K562 (cell line): Measurements from ENCODE around the gene GGNBP2. TPM values are rescaled to one million over a fixed set of nuclear protein-coding genes. Genes with fewer than 3 reads are reported as not detected.

Experiments used
- ATF1 ChIP-seq, 2 experiments: fragments of 450-650 bp in 1 of 2; IDR thresholded peaks; 2 replicates each; pipeline ENCODE4 v1.6.1; 2016; ENCODE audit warnings: missing compliant biosample characterization in 1 of 2, missing genetic modification characterization in 1 of 2
- BRF1 ChIP-seq: IDR thresholded peaks from 3 replicates; pipeline ENCODE4 v1.6.1; 2011; ENCODE audit warnings: borderline replicate concordance, mild to moderate bottlenecking; ENCODE audit not compliant: insufficient read length; ENCODE audit errors: extremely low read depth
- CHAMP1 ChIP-seq: fragments of 450-650 bp; IDR thresholded peaks from 2 replicates; pipeline ENCODE4 v1.6.1; 2016; ENCODE audit warnings: mild to moderate bottlenecking
- DIDO1 ChIP-seq: fragments of 450-650 bp; IDR thresholded peaks from 2 replicates; pipeline ENCODE4 v1.6.1; 2016; ENCODE audit warnings: low read depth, missing biosample characterization, missing genetic modification characterization
- EP400 ChIP-seq: fragments of 450-650 bp; IDR thresholded peaks from 2 replicates; pipeline ENCODE4 v1.6.1; 2017; ENCODE audit warnings: antibody characterized with exemption, mild to moderate bottlenecking, moderate library complexity
- ETS2 ChIP-seq: IDR thresholded peaks from 2 replicates; pipeline ENCODE4 v1.6.1; 2016; ENCODE audit warnings: borderline replicate concordance, missing genetic modification characterization, mild to moderate bottlenecking, moderate library complexity, missing compliant biosample characterization; ENCODE audit not compliant: poor library complexity, severe bottlenecking
- EWSR1 ChIP-seq: fragments of 450-650 bp; IDR thresholded peaks from 2 replicates; pipeline ENCODE4 v1.6.1; 2018; ENCODE audit warnings: borderline replicate concordance, mild to moderate bottlenecking, low read depth, moderate library complexity; ENCODE audit not compliant: partially characterized antibody
- FIP1L1 ChIP-seq: fragments of 200-400 bp; formaldehyde crosslinking; IDR thresholded peaks from 2 replicates; pipeline ENCODE4 v1.6.1; 2018; ENCODE audit warnings: mild to moderate bottlenecking, low read depth, low read length; ENCODE audit not compliant: poor library complexity, severe bottlenecking
- FUS ChIP-seq: fragments of 200-400 bp; formaldehyde crosslinking; optimal IDR thresholded peaks from 2 replicates; pipeline ENCODE3; 2017; ENCODE audit warnings: low read depth, low read length
- HDAC2 ChIP-seq: fragments of 450-650 bp; IDR thresholded peaks from 2 replicates; pipeline ENCODE4 v1.6.1; 2016; ENCODE audit warnings: mild to moderate bottlenecking
- ILF3 ChIP-seq: fragments of 450-650 bp; IDR thresholded peaks from 2 replicates; pipeline ENCODE4 v1.6.1; 2018; ENCODE audit warnings: antibody characterized with exemption, mild to moderate bottlenecking, moderate library complexity, borderline replicate concordance
- MCM7 ChIP-seq, 2 experiments: fragments of 450-650 bp; IDR thresholded peaks; 2 replicates each; pipeline ENCODE4 v1.6.1; 2016 to 2018
- MXD1 ChIP-seq: fragments of 250-450 bp; sonication (Bioruptor Pico); IDR thresholded peaks from 2 replicates; pipeline ENCODE4 v1.8.0; 2021; ENCODE audit warnings: borderline replicate concordance, mild to moderate bottlenecking, moderate library complexity; ENCODE audit not compliant: poor library complexity, severe bottlenecking
- NELFE ChIP-seq: IDR thresholded peaks from 2 replicates; pipeline ENCODE4 v1.6.1; 2011; ENCODE audit warnings: mild to moderate bottlenecking; ENCODE audit not compliant: insufficient read depth, insufficient read length
- RBFOX2 ChIP-seq: fragments of 200-400 bp; formaldehyde crosslinking; IDR thresholded peaks from 2 replicates; pipeline ENCODE4 v1.6.1; 2017; ENCODE audit warnings: low read depth, mild to moderate bottlenecking, low read length, moderate library complexity
- RFX5 ChIP-seq: IDR thresholded peaks from 2 replicates; pipeline ENCODE4 v1.6.1; 2011; ENCODE audit warnings: low read depth, mild to moderate bottlenecking, improper control_type of control experiment, low read length
- SAFB2 ChIP-seq: fragments of 200-400 bp; formaldehyde crosslinking; IDR thresholded peaks from 2 replicates; pipeline ENCODE4 v1.6.1; 2018; ENCODE audit warnings: borderline replicate concordance, low read length, low read depth, moderate library complexity; ENCODE audit not compliant: severe bottlenecking
- TARDBP ChIP-seq: fragments of 450-650 bp; IDR thresholded peaks from 2 replicates; pipeline ENCODE4 v1.6.1; 2016
- TEAD2 ChIP-seq: fragments of 450-650 bp; IDR thresholded peaks from 2 replicates; pipeline ENCODE4 v1.6.1; 2016; ENCODE audit warnings: missing genetic modification characterization, control low read depth, missing compliant biosample characterization
- ZNF197 ChIP-seq: fragments of 200-800 bp; sonication (Bioruptor generic); IDR thresholded peaks from 2 replicates; pipeline ENCODE4 v1.6.1; 2016; ENCODE audit warnings: low read depth, missing genetic modification characterization, missing compliant biosample characterization
- ZNF41 ChIP-seq: fragments of 250-450 bp; sonication (Bioruptor Pico); conservative IDR thresholded peaks from 2 replicates; pipeline ENCODE4 v1.4.0; 2020; ENCODE audit warnings: mild to moderate bottlenecking
- ZNF57 ChIP-seq: fragments of 450-650 bp; formaldehyde crosslinking; IDR thresholded peaks from 2 replicates; pipeline ENCODE4 v1.4.0; 2020; ENCODE audit warnings: mild to moderate bottlenecking, moderate library complexity
- ZNF668 ChIP-seq: fragments of 250-450 bp; sonication (Bioruptor Pico); IDR thresholded peaks from 2 replicates; pipeline ENCODE4 v1.8.0; 2022; ENCODE audit warnings: mild to moderate bottlenecking, inconsistent platforms
- polyA plus RNA-seq, 8 experiments: library from polyadenylated mRNA; depleted of rRNA in 4 of 8; stranded (reverse) in 5 of 8; unstranded in 3 of 8; fragments of >200 nt; fragmentation: Nextera tagmentation in 2 of 8; fragmentation: Illumina TruSeq in 1 of 8; extraction: Ambion mirVana in 2 of 8; extraction: Trizol in 1 of 8; gene quantifications; 2 replicates each; pipeline versions ENCODE4 v1.2.1 to v1.2.3, GENCODE V29; 2011 to 2014; ENCODE audit warnings: inconsistent platforms in 1 of 8, missing spikeins in 1 of 8
- total RNA-seq, 7 experiments: library from RNA; depleted of rRNA in 6 of 7; stranded (reverse); fragments of >200 nt in 6 of 7; fragmentation: Illumina TruSeq in 2 of 7; extraction: Trizol in 2 of 7; gene quantifications; 2 replicates each; pipeline versions ENCODE4 v1.2.1 to v1.2.3, GENCODE V29; 2011 to 2021; ENCODE audit warnings: low replicate concordance in 1 of 7
- TF ChIP-seq, protein P1 (sequence below): fragments of 250-450 bp; sonication (Bioruptor Pico); IDR thresholded peaks from 2 replicates; pipeline ENCODE4 v1.9.0; 2021; ENCODE audit warnings: mild to moderate bottlenecking

GGNBP2 gene
- total and polyA plus RNA-seq, 9 of the 15 experiments (the other 6 are each of a cell fraction or from before 2014, with no cell fraction given) = 35.7 to 96.6 (median 64.1) TPM

- TF ChIP-seq ZNF57 (no peak), MCM7 (IDR thresholded peaks at IDR 0.05) (no peak), BRF1 (no peak), TEAD2 (tag) (no peak), ZNF668 (CRISPR knock-in tag) (no peak), EWSR1 (no peak), CHAMP1 (no peak), MXD1 (CRISPR knock-in tag) (no peak), HDAC2 (no peak), RFX5 (no peak), ZNF41 (no peak), FIP1L1 (no peak), RBFOX2 (0 out of 2 replicates have a peak, but pooled peaks have one; percentile 19), ILF3 (no peak), ETS2 (tag) (no peak), ATF1 (CRISPR knock-in tag; IDR thresholded peaks at IDR 0.05) (no peak), ATF1 (tag; IDR thresholded peaks at IDR 0.05) (no peak), EP400 (peak; percentile 31; the same call in 1 of the 2 replicates), NELFE (no peak), ZNF197 (CRISPR knock-in tag) (no peak), FUS (no peak), TARDBP (no peak), DIDO1 (tag) (no peak), SAFB2 (no peak)
- TF ChIP-seq, protein P1, sequence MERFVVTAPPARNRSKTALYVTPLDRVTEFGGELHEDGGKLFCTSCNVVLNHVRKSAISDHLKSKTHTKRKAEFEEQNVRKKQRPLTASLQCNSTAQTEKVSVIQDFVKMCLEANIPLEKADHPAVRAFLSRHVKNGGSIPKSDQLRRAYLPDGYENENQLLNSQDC (CRISPR knock-in tag) = no peak
Observed at GRCh38 chr17:36608794-36609497, 64.2 kb downstream of the GGNBP2 start (continued).
